ENCODE data around the gene IL21R.

The IL21R gene

GRCh38 chr16:27401768-27402568, at the start of gene IL21R:
IL21R (plus strand) TSS chr16:27402174; CDS start chr16:27430072, 27,898 bp downstream.
- DNase-seq: peak in 10 of 56 donors; percentile 3 to 29 (median 18)

- DNase-seq: no peak
Measured at GRCh38 chr16:27353853-27354252, 48.1 kb upstream of the IL21R start.

- peak in 1 of 56 donors; percentile 1 for DNase-seq
Measured at GRCh38 chr16:27355610-27356009, 46.4 kb upstream of the IL21R start.

GRCh38 chr16:27356794-27357193, 45.2 kb upstream of the IL21R start:
- DNase-seq: no peak

DNA sequence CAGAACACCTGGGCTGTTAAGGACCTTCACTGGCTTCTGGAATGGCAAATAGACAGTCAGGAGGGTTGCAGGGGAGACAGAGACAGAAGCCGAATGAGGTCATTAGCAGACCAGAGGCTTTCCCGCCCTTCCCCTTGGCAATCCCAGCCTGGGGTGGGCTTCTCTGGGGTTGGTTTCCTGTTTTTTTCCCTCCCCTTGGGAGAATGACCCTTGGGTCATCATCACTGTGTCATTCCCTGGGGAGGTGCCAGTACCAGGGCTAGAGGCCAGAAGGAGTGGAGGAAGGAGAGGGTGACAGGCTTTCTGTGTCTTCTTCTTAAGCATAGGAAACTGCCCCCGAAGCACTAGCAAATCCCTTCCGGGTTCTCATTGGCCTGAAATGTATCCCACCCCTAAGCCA, 42.9 kb upstream of the IL21R start:
- DNase-seq: no peak

GRCh38 chr16:27359615-27360014, 42.4 kb upstream of the IL21R start:
- no peak for DNase-seq

DNA sequence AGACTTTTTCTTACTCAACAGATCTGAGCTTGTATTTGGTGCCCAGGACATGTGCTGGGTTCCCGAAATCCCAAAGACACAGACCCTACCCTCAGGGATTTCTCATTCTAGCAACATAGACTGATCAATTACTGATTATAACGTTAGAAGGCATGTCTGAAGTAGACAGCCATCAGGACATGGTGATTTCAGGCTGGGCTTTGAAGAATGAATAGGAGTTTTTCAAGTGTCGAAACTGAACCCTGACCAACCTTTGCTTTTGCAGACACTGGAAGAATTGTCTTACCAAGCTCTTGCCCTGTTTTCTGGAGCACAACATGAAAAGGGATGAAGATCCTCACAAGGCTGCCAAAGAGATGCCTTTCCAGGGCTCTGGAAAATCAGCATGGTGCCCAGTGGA, 40.0 kb upstream of the IL21R start:
- no peak for DNase-seq

DNA sequence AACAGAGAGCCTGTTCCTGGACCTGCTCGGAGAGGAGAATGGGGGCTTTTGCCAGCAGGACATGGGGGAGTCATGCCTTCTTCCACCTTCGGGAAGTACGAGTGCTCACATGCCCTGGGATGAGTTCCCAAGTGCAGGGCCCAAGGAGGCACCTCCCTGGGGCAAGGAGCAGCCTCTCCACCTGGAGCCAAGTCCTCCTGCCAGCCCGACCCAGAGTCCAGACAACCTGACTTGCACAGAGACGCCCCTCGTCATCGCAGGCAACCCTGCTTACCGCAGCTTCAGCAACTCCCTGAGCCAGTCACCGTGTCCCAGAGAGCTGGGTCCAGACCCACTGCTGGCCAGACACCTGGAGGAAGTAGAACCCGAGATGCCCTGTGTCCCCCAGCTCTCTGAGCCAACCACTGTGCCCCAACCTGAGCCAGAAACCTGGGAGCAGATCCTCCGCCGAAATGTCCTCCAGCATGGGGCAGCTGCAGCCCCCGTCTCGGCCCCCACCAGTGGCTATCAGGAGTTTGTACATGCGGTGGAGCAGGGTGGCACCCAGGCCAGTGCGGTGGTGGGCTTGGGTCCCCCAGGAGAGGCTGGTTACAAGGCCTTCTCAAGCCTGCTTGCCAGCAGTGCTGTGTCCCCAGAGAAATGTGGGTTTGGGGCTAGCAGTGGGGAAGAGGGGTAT, 39.3 kb upstream of the IL21R start:
- no peak for DNase-seq

DNA sequence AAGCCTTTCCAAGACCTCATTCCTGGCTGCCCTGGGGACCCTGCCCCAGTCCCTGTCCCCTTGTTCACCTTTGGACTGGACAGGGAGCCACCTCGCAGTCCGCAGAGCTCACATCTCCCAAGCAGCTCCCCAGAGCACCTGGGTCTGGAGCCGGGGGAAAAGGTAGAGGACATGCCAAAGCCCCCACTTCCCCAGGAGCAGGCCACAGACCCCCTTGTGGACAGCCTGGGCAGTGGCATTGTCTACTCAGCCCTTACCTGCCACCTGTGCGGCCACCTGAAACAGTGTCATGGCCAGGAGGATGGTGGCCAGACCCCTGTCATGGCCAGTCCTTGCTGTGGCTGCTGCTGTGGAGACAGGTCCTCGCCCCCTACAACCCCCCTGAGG, 38.7 kb upstream of the IL21R start:
- DNase-seq: no peak

DNA sequence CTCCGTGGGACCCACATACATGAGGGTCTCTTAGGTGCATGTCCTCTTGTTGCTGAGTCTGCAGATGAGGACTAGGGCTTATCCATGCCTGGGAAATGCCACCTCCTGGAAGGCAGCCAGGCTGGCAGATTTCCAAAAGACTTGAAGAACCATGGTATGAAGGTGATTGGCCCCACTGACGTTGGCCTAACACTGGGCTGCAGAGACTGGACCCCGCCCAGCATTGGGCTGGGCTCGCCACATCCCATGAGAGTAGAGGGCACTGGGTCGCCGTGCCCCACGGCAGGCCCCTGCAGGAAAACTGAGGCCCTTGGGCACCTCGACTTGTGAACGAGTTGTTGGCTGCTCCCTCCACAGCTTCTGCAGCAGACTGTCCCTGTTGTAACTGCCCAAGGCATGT, 38.2 kb upstream of the IL21R start:
- DNase-seq: no peak

- DNase-seq: no peak
Measured at GRCh38 chr16:27364493-27365141, 37.4 kb upstream of the IL21R start.

GRCh38 chr16:27365142-27366089, 36.6 kb upstream of the IL21R start:
- DNase-seq: no peak

- no peak for DNase-seq
Measured at GRCh38 chr16:27366687-27367460, 35.1 kb upstream of the IL21R start.

DNA sequence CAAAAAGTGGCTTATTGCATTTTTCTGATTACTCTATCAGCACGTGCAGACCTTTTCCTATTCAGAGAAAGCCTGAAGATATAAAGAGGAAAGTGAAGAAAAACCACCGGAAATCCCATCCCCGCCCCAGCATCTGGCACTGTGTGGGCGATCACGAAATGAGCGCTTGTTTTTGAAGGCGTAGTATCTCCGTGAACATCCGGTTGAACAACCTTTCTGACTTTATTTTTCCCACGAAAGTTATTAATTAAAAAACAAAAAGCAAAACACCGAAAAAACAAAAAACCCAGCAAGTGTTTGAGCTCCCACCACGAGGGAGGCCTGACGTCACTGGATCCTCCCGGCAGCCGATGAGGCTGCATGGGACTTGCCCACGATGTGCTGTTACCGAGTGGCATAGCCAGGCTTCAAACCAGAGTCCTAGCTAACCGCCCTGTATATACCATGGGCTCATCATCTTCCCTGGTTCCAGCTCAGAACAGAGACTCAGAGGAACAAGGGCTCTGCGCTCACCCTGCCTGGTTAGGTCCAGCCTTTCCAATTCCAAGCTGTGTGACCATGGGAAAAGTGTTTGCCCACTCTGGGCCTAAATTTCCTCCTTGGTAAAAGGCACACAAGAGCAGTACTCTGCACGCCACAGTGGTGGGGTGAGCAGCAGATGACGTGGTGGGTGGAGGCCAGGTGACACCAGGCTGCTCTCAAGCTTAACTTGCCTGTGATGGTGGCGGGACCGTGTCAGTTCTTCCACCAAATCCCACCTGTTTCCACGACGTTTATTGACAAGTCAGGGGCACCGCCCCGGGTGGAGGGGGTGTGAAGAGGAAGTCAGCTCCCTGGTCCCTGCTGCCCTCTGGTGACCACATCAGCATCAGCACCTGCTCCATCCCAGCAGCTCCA, 34.3 kb upstream of the IL21R start:
- DNase-seq: peak in 40 of 56 donors; percentile 3 to 68 (median 18)

DNA sequence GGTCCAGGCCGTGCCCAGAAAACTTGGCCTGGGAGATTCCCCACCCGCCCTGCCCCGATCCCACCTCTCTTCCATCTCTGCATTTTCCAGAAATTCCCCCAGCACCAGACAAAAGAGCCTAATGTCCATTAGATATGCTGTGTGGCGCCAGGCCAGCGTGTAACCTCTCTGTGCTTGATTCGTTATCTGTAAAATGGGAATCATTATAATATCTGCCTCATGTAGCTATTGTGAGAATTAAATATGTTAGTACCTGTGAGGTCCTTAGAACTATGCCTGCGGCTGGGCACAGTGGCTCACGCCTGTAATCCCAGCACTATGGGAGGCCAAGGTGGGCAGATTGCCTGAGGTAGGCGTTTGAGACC, 33.6 kb upstream of the IL21R start:
- DNase-seq: no peak

GRCh38 chr16:27369806-27370205, 32.2 kb upstream of the IL21R start:
- DNase-seq: no peak

DNA sequence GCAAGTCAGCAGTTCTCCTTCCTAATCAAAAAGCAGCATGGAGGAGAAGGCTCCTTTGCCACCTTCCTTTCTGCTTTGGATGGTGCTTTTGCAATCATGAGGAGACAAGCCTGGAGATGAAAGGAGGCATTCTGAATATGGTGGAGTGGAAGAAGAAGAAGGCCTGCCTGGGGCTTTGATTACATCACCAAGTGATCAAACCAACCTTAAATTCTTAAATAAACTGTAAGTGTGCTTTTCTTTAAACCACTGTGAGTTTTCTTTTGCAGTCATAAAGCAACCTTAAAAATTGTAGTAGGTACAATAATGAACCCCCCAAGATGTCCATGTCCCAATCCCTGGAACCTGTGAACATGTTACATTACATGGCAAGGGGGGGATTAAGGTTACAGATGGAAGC, 31.7 kb upstream of the IL21R start:
- no peak for DNase-seq

GRCh38 chr16:27373312-27373711, 28.7 kb upstream of the IL21R start:
- no peak for DNase-seq

DNA sequence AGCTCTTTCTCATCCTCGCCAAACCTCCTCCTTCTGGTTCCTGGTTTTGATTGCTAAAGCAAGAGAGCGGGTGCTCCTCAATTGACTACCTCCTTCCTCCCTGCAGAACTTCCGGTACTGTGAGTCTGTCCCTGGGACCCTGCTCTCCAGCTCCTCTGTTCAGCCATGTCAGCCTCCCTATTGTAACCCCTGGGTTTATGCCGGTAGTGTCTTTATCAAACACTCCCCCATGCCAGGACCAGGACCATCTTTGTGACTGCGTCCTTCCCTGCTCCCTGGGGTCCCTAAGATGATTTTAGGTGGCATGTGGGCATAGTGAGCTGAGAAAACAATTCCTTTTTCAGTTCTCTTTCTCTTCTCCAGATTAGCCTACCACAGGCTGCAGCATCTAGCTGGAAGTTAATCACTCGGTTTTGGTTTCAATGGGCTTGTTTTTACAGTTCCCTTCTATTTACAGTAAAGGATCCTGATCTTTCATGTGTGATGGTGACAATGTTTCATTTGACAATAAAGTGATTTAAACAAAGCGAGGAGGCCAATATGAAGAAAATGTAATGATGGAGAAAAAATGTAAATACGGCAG, 27.7 kb upstream of the IL21R start:
- peak in 2 of 56 donors; percentile 5 for DNase-seq

Measured in nucleus accumbens (tissue), 56 donors.